Stomach (tissue), 4 donors: ENCODE results near the gene ZDHHC3.

Experiments
- CTCF ChIP-seq, 7 experiments: fragments of 450-650 bp in 4 of 7; fragments of 200-600 bp in 3 of 7; sonication (generic) in 3 of 7; IDR thresholded peaks; one replicate each; pipeline ENCODE4 v1.5.1; 2016 to 2019; ENCODE audit warnings: antibody characterized with exemption in 7 of 7, control low read depth in 2 of 7, mild to moderate bottlenecking in 1 of 7
- EP300 ChIP-seq: sonication (generic); formaldehyde crosslinking; IDR thresholded peaks from one replicate; pipeline ENCODE4 v1.6.1; 2017; ENCODE audit warnings: antibody characterized with exemption
- POLR2A ChIP-seq, 4 donors: fragments of 450-650 bp; IDR thresholded peaks; one replicate each; pipeline ENCODE4 v1.6.1; 2016; ENCODE audit warnings: antibody characterized with exemption in 4 of 4, control low read depth in 2 of 4, mild to moderate bottlenecking in 1 of 4, moderate library complexity in 1 of 4
- POLR2AphosphoS5 ChIP-seq, 3 donors: sonication (generic); formaldehyde crosslinking; IDR thresholded peaks; one replicate each; pipeline ENCODE4 v1.6.1; 2016; ENCODE audit warnings: antibody characterized with exemption in 3 of 3

GRCh38 chr3:44883999-44884431 lies 92.0 kb downstream of the ZDHHC3 start:
- TF ChIP-seq CTCF (IDR thresholded peaks at IDR 0.05) (no peak), POLR2A (IDR thresholded peaks at IDR 0.05) (no peak), POLR2AphosphoS5 (IDR thresholded peaks at IDR 0.05) (no peak), EP300 (no peak)
